ENCODE data around the gene JKAMP.
"Not testable (repeated sequence)": the region's sequence is repeated elsewhere in the genome, so short reads cannot be mapped to it uniquely, and the experiment has no call there.

Gene JKAMP, protein sequence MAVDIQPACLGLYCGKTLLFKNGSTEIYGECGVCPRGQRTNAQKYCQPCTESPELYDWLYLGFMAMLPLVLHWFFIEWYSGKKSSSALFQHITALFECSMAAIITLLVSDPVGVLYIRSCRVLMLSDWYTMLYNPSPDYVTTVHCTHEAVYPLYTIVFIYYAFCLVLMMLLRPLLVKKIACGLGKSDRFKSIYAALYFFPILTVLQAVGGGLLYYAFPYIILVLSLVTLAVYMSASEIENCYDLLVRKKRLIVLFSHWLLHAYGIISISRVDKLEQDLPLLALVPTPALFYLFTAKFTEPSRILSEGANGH

DNA sequence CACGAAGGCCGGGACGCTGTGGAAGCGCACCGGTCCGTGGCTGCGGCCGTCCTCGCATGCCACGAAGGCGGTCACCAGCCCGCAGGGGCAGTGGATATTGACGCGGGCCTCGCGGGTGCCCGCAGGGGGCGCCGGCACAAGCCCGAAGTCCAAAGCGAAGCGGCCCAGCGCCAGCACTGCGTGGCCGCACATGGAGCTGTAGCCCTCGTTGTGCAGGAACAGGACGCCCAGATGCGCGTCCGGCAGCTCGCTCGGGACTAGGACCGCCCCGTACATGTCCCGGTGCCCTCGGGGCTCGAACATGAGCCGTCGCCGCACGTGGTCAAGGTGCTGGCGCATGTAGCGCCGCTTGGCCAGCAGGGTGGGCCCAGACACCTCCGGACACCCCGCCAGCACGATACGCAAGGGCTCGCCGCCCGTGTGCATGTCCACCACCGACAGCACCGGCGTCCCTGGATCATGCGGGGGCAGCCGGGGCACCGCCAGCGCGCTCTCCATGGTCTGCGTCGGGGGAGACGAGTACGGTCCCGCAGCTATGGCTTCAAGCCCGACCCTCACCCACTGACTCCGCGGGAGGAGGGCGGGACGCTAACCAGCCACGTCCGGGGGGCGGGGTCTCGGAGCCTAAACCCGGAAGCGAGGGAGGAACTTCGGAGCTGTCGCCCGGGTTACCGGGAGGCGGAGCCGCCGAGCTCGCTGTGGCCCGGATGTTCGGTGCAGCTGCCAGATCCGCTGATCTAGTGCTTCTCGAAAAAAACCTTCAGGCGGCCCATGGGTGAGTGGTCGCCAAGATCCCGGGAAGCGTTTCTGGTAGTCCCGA is at the start of gene JKAMP, which contains the start of gene L3HYPDH:
Gene JKAMP, plus strand, starts transcription at position 699 of the 820 bp plus-strand sequence. Its CDS starts 73 bp downstream, at position 772.
Gene L3HYPDH, minus strand, starts transcription at position 590 of the 820 bp plus-strand sequence. Its CDS starts 92 bp downstream, at position 498.
- DNase-seq: peak; percentile 98

DNA sequence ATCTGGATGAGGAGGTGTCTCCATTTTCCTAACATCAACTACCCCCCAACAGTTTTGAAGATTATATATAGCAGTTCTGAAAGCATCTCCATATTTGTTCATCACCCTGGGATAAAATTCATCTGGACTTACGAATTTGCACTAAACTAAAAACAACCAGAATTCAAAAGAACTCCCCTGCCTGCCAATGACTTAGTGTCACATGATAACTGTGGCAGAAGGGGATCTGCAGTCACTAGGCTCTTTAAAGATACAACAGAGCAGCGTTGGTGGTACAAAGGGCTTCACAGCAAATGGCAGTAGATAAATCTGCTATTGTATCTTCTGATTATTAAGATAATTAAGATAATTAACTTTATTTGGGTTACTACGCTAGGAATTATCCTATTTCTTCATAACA is 49.2 kb upstream of the JKAMP start:
- DNase-seq: no peak

DNA sequence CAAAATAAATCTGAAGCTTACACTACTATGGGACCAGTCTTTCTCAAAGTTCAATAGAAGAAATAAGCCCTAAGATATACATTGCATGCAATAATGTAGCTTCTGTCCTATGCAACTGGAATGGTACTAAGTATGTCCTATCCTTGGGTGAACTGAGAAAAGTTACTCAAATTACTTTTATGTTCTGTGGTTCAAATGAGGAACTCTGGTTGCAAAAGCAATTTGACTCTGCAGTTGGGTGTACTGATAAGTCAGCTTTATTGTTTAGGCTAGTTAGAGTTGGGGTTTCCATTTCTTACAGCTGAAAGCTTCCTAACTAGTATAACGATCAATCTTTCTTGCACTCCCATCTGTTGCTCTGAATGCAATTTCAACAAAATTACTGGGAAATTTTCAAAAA is 48.3 kb upstream of the JKAMP start:
- DNase-seq: no peak

DNA sequence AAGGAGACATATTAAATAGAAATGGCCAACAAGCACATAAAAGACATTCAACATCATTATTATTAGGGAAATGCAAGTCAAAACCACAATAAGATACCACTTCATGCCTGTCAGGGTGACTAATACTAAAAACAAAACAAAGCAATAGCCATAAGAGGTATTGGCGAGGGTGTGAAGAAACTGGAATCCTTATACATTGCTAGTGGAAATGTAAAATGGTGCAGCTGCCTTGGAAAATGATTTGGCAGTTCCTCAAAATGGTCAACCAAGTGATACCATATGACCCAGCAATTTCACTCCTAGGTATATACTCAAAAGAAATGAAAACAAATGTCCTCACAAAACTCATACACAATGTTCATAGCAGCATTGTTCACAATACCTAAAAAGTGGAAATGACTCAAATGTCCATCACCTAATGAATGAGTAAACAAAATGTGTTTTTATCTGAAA is 46.1 kb upstream of the JKAMP start:
- DNase-seq: no peak

GRCh38 chr14:59439256-59439965 is 44.9 kb upstream of the JKAMP start:
- no peak for DNase-seq

GRCh38 chr14:59448673-59449072 is 35.6 kb upstream of the JKAMP start:
- not testable (repeated sequence) for DNase-seq

DNA sequence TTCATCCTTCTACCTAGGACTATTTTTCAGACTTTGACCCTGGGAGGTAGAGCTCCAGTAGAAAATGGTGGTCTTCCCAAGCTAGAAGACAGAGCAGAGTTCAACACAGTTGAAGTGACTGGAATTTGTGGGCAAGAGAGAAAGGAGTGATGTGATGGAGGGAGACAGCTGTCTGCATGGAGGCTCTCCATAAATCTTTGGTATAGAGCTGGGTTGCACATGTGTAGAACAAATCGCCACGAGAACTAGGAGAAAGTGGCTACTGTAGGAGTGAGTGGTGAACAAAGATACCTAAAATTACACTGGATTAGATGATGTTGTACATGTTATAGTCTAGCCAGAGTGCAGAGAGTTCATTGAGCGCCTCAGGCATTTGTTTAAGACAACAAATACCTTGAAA is 33.6 kb upstream of the JKAMP start:
- DNase-seq: no peak

- DNase-seq: no peak
Observed at GRCh38 chr14:59451849-59452248, 32.5 kb upstream of the JKAMP start.

DNA sequence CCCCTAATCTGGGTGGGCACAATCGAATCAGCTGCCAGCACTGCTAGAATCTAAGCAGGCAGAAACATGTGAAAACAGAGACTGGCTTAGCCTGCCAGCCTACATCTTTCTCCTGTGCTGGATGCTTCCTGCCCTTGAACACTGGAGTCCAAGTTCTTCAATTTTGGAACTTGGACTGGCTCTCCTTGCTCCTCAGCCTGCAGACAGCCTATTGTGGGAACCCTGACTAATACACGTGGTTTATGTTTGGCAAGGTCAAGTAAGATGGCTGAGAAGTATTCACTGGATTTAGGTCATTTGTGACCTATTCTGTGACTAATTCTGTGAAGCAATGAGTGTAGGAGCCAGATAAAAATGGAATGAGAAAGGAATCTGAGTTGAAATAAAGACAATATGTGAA is 30.2 kb upstream of the JKAMP start:
- no peak for DNase-seq

- no peak for DNase-seq
Observed at GRCh38 chr14:59455411-59455810, 28.9 kb upstream of the JKAMP start.

GRCh38 chr14:59458486-59458885 is 25.8 kb upstream of the JKAMP start:
- DNase-seq: no peak

DNA sequence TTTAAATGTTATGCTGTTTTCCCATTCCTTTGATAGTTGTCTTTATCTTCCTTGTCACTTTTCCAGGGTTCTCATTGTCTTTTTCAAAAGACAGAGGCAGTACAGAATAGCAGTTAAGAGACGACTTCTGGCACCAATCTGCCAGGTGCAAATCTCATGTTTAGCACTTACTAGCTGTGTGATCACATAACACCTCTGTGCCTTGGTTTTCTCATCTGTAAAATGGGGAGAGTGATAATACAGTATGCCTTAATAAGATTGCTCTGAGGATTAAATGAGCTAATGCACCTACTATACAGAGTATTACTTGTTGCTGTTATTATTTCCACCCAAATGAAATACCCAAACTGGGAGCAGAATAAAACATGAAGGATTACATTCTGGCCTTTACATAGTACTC is 23.9 kb upstream of the JKAMP start:
- no peak for DNase-seq

GRCh38 chr14:59461891-59462290 is 22.4 kb upstream of the JKAMP start:
- no peak for DNase-seq

- no peak for DNase-seq
Observed at GRCh38 chr14:59463787-59464485, 20.4 kb upstream of the JKAMP start.

- peak; percentile 43 for DNase-seq
Observed at GRCh38 chr14:59464486-59465315, 19.6 kb upstream of the JKAMP start.

- no peak for DNase-seq
Observed at GRCh38 chr14:59465316-59466135, 18.8 kb upstream of the JKAMP start, which contains the start of gene GPR135. GPR135 (minus strand) TSS chr14:59465380; CDS start chr14:59465226, 154 bp downstream.

DNA sequence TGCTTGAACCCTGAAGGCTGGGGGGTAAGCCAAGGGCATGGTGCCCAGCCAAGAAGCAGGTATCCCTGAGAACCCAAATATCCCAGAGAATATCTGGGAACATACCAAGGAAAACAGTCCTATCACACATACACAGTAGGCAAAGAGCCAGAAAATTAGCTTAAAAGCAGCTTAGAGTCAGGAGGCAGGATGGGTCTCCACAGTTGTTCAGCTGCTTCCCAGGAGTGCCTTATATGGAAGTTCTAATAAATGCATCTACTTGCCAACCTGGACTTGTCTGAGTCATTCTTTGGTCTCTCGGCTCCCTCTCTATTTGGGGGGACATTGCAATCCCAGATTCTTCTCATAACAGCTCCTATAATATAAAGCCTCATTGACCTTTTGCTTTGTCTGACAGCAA is 10.1 kb upstream of the JKAMP start:
- DNase-seq: no peak

DNA sequence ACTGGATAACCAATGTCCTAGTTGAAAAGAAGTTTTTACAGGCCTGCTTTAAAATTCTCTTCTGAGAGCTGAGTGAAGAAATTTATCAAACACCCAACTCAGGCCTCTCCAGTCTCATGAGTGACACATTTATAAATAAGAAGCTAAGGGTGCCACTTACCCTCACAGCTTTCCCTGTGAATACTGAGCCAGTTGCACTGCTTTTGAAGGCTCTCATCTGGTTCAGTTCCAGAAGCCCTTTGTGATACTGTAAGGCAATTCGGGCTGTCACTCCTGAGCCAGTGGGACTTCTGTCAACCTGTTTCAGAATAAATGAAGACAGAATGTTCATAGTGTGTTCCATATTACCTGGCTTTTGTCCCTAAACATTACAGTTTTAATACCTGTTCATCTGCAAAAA is 8.6 kb upstream of the JKAMP start:
- no peak for DNase-seq

- no peak for DNase-seq
Observed at GRCh38 chr14:59478540-59478939, 5.8 kb upstream of the JKAMP start.

DNA sequence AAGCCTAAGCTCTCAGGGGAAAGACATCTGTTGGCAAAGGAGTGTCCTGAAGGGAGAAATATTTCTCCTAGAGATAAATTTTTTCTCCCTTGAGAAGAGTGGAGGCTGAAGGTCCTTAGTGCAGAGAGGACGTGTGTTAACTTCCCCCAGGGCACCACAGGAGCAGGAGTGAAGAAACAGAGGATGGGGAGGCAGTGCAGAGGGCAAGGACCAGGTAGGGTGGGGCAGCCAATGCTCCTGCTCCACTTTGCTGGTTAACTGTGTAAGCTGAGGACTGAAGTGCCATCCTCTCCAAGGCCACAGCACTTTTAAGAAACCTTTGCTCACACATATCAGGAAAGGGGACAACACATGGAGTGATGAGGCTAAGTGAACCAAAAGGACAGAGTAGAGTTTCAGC is 4.2 kb upstream of the JKAMP start:
- DNase-seq: no peak

DNA sequence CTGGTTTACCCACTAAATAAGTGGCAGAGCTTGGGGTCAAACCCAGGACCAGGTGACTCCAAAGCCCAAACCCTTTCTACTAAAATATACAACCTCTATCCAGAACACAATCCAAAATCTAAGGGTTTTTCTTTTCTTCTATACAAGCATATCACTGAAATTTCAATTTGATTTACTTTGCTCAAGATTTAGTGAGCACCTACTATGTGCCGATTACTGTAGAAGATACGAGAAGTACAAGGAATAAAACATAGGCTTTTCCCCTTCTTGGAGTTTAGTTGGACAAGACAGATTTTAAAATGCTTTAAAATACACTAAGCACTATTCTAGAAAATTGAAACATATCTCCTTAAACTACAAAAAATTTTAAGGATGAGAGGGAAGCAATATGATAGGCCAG is 2.9 kb upstream of the JKAMP start:
- no peak for DNase-seq
